Left hindlimb (tissue), 1 donor: Measurements from ENCODE around the gene TRIM52.
"Not testable (repeated sequence)": the region's sequence is repeated elsewhere in the genome, so short reads cannot be mapped to it uniquely, and the experiment has no call there.

Source experiments
- DNase-seq: peaks from one replicate; pipeline ENCODE4 v3.0.0-alpha.2; 2018

The TRIM52 gene

DNA sequence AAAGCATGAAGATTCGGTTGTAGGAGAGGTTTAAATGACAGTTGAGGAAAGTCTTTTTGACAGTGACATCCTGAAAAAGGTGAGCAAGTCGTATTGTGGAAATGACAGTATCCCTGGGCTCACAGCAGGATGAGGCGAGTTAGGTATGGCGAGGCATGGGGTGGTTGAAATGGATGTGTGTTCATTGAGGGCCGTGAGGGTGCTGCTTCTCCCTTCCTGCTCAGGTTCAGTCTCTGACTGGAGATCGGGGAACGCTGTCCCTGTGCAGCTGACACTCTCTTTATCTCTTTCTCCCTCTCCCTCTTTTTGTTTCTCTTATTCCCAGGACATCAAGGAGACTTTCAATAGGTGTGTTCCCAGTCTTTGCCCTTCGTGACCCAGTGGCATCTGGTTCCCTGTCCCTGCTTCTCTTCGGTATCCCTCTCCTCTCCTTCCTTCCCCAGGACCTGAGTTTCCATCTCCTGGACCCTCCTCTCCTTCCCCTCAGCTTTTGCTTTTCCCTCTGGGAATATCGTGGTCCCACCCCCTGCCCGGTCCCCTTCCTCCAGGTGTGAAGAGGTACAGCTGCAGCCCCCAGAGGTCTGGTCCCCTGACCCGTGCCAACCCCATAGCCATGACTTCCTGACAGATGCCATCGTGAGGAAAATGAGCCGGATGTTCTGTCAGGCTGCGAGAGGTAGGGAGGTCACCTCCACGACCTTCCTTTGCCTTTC lies 27.7 kb downstream of the TRIM52 start:
- DNase-seq = no peak

- no peak for DNase-seq
Measured at GRCh38 chr5:181232593-181232992, 28.4 kb downstream of the TRIM52 start.

DNA sequence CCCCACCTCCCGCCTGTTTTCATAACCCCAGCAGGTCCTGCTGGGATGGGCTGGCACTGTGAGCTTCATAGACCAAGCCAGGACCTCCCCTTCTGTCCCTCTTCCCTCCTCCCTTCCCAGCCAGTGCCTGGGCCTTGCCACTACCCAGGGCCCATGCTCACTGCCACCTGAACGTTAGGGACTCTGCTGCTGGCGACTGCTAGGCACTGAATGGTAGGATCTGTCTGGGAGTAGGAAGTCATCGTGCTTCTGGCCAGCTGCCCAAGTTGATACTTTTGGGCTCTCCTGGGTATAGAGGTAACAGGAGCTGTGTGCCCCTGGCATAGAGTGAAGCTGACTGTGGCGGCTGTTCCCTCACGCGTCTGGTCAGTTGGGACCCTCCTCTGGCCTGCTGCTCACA lies 29.5 kb downstream of the TRIM52 start:
- no peak for DNase-seq

DNA sequence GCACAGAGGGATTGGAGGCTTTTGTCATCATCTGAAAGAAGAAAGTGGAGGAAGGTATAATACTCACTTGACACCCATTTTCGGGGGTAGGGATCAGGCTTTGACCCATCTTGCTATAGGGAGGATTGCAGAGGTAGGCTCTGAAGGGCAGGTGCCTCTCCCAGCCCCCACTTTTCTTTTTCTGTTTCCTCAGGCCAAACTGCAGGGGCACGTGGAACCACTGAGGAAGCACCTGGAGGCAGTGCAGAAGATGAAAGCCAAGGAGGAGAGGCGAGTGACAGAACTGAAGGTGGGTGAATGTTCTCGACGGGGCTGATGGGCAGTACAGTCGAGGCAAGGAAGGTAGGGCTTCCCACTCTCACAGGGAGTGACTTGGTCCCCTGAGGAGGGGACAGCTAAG lies 30.4 kb downstream of the TRIM52 start:
- DNase-seq = no peak

- no peak for DNase-seq
Measured at GRCh38 chr5:181229996-181230395, 30.9 kb downstream of the TRIM52 start.

- DNase-seq = no peak
Measured at GRCh38 chr5:181224390-181225229, 36.3 kb downstream of the TRIM52 start.

DNA sequence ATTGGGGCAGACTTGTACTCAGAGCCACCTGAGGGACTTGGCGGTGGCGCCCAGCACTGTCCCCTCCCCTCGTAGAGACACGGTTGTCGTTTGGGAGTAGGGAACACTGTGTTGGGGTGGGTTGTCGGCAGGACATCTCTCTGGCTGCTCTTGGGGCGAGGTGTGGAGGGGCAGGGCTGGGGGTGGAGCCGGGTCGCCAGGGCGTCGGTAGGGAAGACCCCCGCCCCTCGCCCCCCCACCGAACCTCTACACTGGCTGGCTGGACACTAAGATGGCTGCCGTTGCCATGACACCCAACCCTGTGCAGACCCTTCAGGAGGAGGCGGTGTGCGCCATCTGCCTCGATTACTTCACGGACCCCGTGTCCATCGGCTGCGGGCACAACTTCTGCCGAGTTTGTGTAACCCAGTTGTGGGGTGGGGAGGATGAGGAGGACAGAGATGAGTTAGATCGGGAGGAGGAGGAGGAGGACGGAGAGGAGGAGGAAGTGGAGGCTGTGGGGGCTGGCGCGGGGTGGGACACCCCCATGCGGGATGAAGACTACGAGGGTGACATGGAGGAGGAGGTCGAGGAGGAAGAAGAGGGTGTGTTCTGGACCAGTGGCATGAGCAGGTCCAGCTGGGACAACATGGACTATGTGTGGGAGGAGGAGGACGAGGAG lies 37.1 kb downstream of the TRIM52 start:
- no peak for DNase-seq

DNA sequence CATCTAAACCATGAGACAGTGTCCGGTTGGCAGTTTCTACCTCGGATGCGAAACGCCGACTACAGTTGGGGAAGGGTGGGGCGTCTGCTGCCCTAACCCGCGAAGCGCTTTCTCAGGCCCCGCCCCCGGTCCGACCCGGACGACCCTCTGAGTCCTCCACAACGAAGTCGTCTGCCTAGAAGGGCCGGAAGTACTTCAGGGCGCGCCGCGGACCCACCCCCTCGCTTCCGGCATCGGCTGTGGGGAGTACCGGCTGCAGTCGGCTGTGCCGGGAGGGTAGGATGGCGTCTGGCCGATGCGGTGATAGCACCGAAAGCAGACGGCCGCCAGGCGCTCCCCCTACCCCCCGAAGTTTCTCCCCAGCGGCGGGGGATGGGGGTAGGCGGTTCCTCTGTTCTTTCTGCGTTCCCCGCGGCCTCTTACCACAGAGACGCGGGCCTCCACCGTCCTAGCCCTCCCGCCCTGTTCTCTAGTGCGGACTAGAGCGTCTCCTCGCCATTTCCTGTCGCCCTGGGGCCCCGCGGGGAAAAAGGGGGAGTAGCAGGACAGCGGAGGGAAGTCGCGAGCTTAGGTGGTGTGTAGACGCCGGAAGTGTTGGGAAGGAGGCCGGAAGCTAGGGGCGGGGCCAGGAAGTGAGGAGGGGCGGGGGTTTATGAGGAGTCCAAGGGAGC lies 37.8 kb downstream of the TRIM52 start, which contains the start of gene TRIM41:
TRIM41 (plus strand) TSS at position 224 of the 671 bp plus-strand sequence. CDS start 719 bp downstream, outside the sequence.
- peak; percentile 99 for DNase-seq

DNA sequence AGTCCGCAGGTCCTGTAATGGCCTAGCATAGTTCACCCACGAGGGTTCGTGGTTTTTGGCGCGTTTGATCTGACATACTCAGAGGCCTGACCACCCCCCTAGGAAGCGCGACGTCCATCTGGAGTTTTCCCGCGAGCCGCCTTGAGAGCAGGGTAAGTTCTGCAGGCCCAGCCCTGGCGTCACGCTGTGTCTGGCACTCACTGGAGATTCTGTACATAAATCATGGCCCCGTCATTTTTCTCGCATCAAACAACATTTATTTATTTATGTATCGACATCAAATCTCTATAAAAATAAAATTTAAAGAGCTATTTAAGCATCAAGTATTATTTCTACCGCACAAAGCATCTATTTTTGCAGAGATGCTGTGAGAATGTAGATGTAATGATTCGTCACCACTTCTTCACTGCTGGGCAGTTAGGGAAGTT lies 38.3 kb downstream of the TRIM52 start:
- DNase-seq = no peak

DNA sequence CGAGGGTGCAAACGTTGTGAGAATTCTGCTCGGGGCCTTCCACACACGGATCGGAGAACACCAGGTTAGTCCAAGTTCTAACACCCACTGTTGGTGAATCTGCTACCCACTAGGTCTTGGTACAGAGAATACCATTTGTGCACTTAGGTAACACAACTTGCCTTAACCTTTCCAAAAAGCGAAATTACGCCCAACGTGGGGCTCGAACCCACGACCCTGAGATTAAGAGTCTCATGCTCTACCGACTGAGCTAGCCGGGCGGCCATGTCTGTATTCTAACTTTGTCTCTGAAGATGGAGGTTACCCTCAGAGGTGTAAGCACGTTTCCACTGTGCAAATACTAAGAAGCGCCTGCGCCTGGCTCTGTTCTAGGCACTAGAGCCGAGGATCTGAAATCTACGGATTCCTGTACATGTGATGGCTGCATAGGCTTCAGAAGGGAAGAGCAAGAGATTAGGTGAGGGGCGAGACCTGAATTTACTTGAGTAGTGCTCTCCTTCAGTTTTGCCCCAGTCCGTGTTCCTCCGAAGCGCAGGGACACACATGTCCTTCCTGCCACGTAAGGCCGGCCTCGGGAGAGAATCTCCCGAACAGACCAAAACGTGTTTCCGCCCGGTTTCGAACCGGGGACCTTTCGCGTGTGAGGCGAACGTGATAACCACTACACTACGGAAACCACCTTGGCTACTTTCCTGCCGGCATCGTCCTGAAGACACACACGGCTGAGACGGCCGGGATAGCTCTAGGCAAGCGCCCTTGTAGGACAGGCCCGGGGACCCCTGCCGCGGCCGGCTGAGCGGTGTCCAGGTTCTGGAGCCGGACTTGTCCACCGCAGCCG lies 38.9 kb downstream of the TRIM52 start:
- peak; percentile 97 for DNase-seq

- DNase-seq = peak; percentile 32
Measured at GRCh38 chr5:181221105-181221791, 39.7 kb downstream of the TRIM52 start.

DNA sequence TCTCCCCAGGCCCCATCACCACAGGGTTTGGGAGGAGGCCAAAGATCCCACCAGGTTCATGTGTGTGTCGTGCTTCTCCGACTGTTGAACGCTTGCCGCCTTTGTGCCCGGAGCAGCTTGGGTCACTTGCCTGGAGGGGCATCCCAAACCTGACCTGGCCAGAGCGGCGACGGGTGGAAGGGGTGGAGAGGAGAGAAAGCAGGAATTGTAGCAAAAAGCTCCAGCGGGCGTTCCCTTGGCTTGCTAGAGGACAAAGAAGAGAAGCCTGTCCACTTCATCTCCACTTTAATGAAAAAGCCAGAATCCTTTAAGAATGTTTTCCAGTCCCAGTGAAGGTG lies 40.8 kb downstream of the TRIM52 start:
- DNase-seq = peak; percentile 26

- DNase-seq = peak; percentile 33
Measured at GRCh38 chr5:181219262-181220177, 41.4 kb downstream of the TRIM52 start.

GRCh38 chr5:181218795-181219124 lies 42.2 kb downstream of the TRIM52 start:
- peak; percentile 6 for DNase-seq

GRCh38 chr5:181217803-181218062 lies 43.2 kb downstream of the TRIM52 start:
- DNase-seq = no peak

DNA sequence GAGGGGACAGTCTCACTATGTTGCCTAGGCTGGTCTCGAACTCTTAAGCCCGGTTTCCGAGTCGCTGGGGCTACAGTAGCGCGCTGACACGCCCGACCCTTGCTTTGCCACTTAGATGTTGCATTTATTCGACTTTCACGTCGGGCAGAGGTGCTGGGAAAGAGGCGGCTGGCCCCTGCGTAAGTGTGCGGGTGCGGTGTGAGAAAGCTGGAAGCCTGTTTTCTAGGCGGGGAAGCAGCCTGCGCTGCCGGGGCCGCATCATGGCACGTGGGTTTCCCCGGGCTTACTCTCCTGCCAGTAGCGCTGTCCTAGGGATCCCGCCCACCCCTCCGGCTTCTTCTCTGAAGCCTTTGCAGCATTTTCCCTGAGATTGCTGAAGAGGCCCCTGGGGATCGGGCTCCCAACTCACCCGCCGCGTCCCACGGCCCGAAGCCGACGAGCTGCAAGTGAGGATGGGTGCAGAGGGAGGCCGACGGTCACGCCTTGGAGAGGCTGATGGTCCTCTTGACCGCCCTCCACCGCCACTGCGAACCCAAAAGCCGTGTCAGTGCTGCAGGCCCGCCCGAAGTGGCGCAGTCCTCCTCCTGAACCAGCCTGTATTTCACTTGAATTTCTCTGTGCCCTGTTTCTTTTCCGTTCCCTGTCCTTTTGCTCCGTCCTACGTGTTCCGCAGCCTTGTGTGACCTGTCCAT lies 43.7 kb downstream of the TRIM52 start:
- DNase-seq = peak; percentile 73

DNA sequence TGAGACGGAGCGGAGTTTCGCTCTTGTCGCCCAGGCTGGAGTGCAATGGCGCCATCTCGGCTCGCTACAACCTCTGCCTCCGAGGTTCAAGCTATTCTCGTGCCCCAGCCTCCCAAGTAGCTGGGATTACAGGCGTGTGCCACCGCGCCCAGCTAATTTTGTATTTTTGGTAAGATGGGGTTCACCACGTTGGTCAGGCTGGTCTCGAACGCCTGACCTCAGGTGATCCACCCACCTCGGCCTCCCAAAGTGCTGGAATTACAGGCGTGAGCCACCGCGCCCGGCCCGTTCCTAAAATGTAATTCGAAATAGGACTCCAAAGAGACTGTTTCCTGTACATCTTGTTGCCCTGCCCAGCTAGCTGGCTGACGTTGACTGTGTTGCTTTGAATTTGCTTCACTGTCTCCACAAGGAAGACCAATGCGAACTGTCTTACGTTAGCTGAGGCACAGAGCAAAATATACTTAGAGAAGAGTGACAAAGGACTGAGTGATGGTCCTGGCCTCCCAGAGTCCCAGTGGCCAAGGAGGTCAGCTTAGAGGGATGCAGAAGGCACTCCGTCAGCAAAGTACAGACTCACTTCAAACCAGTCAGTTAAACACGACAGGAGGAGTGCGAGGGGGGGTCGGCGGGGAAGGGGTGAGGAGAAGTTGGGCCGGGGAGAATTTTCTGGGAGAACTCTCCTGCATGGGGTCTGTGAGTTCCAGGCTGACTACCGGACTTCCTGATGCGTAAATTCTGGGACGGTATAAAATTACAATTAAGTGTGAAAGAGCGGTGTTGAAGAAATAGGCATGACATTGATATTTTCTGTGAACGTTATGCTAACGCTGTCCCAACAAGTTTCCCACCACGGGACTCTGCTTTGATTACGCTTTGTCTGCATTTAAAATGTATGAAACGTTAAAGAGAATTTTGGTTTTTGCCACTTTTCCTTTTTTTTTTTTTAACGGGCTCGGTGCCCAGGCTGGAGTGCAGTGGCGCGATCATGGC lies 44.6 kb downstream of the TRIM52 start:
- DNase-seq = peak; percentile 40

DNA sequence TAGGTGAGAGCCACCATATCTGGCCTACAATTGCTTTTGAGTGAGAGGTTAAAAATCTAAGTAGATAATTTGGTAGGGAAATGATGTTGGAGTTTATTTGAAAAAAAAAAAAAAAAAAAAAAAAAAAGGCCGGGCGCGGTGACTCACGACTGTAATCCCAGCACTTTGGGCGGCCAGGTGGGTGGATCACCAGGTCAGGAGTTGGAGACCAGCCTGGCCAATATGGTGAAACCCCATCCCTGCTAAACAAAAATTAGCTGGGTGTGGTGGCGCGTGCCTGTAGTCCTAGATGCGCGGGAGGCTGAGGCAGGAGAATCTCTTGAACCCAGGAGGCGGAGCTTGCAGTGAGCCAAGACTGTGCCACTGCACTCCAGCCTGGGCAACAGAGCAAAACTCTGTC lies 46.7 kb downstream of the TRIM52 start:
- not testable (repeated sequence) for DNase-seq

DNA sequence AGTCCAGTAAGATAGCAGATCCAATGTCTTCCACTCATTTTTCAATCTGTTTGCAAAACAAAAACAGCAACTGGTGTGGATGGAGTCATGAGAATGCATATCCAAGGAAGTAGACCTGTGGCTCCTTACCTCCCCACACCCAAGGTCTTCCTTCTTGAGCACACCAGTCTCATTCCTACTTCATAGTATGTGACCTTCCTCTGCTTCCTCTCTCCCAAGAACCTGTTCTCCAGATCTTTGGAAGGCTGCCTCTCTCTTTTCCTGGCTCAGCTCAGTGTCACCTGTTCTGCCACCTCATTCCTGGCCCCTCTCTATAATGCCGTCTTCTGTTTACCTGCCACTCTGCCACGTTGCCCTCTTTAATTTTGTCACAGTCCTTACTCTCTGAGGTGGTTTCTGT lies 48.0 kb downstream of the TRIM52 start:
- DNase-seq = no peak
